WERI-Rb-1 (cell line): Measurements from ENCODE around the gene ZMYND10.
A peak's percentile ranks its signal among the peaks of the same experiment; 100 is the strongest.

ENCODE experiments used
- DNase-seq: peaks from one replicate; pipeline ENCODE4 v3.0.0-alpha.2; 2020
- H3K27ac ChIP-seq: fragments of 250-450 bp; sonication (Bioruptor Pico); 2 replicates; pipeline ENCODE4 v1.5.1; 2020; ENCODE audit warnings: mild to moderate bottlenecking, moderate library complexity
- H3K27me3 ChIP-seq: fragments of 250-450 bp; sonication (Bioruptor Pico); 2 replicates; pipeline ENCODE4 v1.5.1; 2021; ENCODE audit warnings: mild to moderate bottlenecking, low read depth, moderate library complexity; ENCODE audit not compliant: insufficient read depth, severe bottlenecking
- H3K36me3 ChIP-seq: fragments of 250-450 bp; sonication (Bioruptor Pico); 2 replicates; pipeline ENCODE4 v1.5.1; 2020; ENCODE audit warnings: mild to moderate bottlenecking, moderate library complexity
- H3K4me3 ChIP-seq: 2 replicates; pipeline ENCODE4 v1.5.1; 2011; ENCODE audit warnings: low read depth, mild to moderate bottlenecking, control low read depth, low read length
- H3K9me3 ChIP-seq: fragments of 250-450 bp; sonication (Bioruptor Pico); 2 replicates; pipeline ENCODE4 v1.5.1; 2021; ENCODE audit warnings: mild to moderate bottlenecking, moderate library complexity; ENCODE audit not compliant: severe bottlenecking
- TF ChIP-seq, protein P1 (sequence below): IDR thresholded peaks from 2 replicates; pipeline ENCODE4 v1.5.1; 2011; ENCODE audit warnings: low read depth, mild to moderate bottlenecking, control low read depth, inconsistent platforms, low read length

Gene ZMYND10

DNA sequence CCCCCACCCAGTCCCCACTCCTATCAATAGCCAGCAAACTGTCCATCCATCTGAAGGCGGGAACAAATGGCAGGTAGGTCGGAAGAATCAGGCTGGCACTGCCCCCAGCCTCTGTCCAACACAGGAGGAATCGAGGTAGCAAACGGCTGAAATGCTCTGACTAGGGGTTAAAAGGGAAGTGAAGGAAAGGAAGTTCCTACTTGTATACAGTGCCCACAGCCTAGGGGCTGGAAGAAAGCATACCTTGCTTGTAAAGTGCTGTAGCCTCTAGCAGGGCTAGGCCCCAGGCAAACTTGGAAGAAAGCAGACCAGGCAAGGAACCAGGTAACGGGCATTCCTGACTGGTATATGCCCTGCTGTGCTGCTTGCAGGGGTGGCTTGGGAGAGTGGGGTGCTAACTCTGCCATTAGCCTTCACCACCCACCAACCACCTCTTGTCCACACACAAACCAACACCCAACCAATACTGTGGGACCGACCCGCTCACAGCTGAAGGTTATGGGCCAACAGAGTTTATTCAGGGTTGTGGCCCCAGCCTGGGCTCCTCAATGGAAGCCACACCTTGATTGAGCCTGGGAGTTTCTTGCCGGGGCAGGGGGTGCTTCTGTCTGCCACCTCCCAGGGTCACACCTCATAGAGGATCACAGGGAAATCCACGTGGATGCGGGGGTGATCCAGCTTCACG is 19.9 kb downstream of the ZMYND10 start:
- TF ChIP-seq, protein P1, sequence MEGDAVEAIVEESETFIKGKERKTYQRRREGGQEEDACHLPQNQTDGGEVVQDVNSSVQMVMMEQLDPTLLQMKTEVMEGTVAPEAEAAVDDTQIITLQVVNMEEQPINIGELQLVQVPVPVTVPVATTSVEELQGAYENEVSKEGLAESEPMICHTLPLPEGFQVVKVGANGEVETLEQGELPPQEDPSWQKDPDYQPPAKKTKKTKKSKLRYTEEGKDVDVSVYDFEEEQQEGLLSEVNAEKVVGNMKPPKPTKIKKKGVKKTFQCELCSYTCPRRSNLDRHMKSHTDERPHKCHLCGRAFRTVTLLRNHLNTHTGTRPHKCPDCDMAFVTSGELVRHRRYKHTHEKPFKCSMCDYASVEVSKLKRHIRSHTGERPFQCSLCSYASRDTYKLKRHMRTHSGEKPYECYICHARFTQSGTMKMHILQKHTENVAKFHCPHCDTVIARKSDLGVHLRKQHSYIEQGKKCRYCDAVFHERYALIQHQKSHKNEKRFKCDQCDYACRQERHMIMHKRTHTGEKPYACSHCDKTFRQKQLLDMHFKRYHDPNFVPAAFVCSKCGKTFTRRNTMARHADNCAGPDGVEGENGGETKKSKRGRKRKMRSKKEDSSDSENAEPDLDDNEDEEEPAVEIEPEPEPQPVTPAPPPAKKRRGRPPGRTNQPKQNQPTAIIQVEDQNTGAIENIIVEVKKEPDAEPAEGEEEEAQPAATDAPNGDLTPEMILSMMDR: no peak
- no peaks in the 10 kb centered on the region for H3K27me3 ChIP-seq
- H3K27ac ChIP-seq: no peak overlapping the region
- H3K9me3 ChIP-seq: no peaks in the 10 kb centered on the region
- H3K36me3 ChIP-seq: peaks cover 42% of the 10 kb centered on the region
- DNase-seq: no peak
- H3K4me3 ChIP-seq: no peak overlapping the region

DNA sequence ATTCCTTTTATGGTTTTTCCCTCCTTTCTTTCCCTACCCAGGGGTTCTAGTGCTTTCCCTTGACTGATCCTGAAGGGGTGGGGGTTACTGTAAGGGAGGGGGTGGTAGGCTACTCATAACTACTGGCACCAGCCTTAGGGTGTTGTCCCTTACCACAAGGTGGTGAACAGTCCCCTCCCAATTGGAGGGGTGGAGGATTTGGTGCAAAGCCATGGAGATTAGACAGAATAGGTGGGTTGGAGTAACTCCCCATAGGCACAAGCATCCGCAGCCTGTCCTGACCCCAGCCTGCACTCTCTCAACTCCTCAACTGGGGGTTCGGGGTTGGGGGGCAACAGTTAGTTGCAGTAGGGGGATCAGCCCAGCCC is 20.4 kb downstream of the ZMYND10 start:
- no peaks in the 10 kb centered on the region for H3K27me3 ChIP-seq

DNA sequence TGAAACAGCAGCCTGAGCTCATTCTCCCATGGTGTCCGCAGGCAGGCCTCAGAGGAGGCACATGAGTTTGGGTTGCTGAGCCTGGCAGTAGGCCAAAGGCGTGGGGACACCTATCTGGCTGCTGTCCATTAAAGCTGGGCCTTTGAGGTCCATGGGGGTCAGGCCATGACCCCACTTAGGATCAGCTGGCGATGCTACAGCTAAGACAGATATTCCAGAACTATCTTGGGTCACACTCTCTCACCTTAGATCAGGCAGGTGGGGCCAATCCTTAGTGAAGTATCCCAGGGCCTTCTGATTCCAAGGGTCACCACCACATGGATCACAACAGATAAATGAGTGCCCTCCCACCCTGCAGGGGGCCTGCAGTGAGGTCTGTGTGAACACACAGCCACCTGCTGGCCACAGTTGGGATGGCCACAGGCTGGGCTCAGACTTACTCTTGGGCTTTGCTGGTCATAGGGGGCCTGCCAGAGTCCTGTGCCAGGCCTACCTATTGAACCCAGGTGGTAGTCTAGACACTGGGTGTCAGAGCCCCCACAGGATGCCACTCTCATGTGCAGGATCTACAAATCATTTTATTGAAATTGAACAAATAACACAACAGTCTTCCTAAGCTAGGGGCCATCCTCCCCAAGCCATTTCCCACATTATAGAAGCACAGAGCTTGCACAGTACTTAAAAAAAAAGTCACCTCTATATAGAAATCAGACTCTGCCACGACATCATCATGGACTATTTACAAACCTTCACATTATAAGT is 21.0 kb downstream of the ZMYND10 start:
- H3K36me3 ChIP-seq: peaks cover 37% of the 10 kb centered on the region
- H3K4me3 ChIP-seq: no peak overlapping the region
- TF ChIP-seq, protein P1: peak; percentile 90
- no peaks in the 10 kb centered on the region for H3K9me3 ChIP-seq
- no peak overlapping the region for H3K27ac ChIP-seq
- no peaks in the 10 kb centered on the region for H3K27me3 ChIP-seq
- peak; percentile 88 for DNase-seq

More for the DNA sequence above, 20.4 kb downstream of the ZMYND10 start:
- Histone ChIP-seq H3K36me3 (peaks cover 37% of the 10 kb centered on the region), H3K27ac (no peak overlapping the region), H3K4me3 (no peak overlapping the region), H3K9me3 (no peaks in the 10 kb centered on the region)
- TF ChIP-seq, protein P1: no peak
- no peak for DNase-seq

DNA sequence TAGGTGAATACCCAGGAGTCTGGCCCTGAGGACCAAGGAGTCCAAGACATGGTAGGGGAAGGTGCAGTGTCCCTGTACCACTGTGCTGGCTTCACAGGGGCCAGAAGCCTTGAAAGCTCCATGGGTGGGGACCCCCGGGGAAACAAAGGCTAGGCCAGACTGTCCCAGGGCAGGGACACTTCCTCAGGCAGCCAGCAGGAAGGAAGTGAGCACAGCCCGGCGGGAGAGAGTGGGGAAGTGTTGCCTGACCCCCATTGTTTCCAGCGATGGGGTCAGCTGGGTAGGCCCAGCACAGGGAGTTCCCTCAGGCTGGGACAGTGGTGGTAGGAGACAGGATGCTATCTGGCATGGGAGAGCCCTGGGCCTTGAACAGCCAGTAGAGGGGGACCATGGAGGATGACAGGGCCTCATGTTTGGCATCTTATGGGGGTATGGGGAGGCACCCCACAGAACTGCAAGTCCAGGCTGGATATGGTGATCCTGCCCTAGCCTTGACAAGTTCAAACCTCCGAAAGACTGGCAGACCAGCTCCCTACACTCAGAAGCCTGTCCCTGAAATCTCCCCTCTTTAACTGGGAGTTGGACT is 21.8 kb downstream of the ZMYND10 start:
- TF ChIP-seq, protein P1: no peak
- Histone ChIP-seq H3K27ac (no peak overlapping the region), H3K27me3 (no peaks in the 10 kb centered on the region), H3K36me3 (peaks cover 41% of the 10 kb centered on the region), H3K9me3 (no peaks in the 10 kb centered on the region), H3K4me3 (no peak overlapping the region)
- DNase-seq: no peak

DNA sequence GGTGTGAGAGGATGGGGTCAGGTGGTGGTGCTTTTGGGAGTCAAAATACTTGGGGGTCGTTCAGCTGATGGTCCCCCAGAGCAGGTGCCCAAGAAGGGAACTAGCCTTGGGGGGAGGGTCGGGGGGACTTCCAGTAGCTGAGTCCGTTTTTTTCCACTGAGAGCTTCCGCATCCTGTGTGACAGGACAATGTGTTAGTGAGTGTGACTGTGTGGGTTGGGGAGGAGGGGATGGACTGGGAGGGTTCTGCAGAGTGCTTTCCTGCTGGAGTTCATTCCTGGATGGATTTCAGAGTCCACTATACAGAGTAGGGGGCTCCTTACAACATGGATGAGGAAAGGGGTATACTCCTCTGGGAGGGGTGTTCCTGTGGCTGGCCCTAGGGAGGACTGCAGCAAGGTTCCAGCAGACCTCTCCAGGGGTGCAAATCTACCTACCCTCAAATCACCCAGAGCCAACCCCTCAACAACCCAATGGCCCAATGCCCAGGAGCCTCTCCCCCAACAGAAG is 22.4 kb downstream of the ZMYND10 start:
- no peaks in the 10 kb centered on the region for H3K27me3 ChIP-seq
- no peak for DNase-seq
- H3K36me3 ChIP-seq: peaks cover 46% of the 10 kb centered on the region
- no peaks in the 10 kb centered on the region for H3K9me3 ChIP-seq
- no peak overlapping the region for H3K27ac ChIP-seq
- H3K4me3 ChIP-seq: no peak overlapping the region
- TF ChIP-seq, protein P1: no peak
